GM18873 (cell line): ENCODE data around the gene CHKA.

Source experiments
- ATAC-seq: cut with Tn5 transposase; IDR thresholded peaks from one replicate; pipeline ENCODE4 v1.9.1; 2021; ENCODE audit warnings: mild to moderate bottlenecking, moderate library complexity, moderate number of reproducible peaks; ENCODE audit not compliant: unreplicated experiment, low FRiP score

The CHKA gene

DNA sequence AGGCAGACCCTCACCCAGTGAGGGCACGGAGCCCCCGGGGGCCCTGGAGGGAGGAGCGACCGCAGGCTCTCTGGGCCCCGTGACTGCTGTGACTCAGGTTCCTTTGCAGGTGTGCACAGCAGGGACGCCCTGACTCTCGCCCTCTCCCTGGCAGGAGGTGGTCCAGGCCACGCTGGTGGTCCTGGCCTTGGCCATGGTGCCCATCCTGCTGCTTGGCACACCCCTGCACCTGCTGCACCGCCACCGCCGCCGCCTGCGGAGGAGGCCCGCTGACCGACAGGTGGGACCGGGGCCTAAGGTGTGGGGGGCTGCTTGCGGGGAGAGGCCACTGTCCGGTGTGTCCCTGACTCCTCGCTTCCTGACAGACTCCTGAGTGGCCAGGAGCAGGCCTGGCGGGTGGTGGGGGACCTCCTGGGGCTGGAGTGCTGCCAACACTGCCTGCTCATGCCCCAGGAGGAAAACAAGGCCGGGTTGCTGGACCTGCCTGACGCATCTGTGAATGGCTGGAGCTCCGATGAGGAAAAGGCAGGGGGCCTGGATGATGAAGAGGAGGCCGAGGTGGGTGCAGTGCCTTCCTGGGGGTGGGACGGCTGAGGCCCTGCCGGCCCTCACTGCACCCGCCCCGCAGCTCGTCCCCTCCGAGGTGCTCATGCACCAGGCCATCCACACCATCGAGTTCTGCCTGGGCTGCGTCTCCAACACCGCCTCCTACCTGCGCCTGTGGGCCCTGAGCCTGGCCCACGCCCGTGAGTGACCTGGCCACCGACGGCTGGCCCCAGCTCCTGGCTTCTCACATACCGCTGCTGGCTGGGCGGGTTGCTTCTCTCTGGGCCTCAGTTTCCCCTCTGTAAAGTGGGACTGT is 71.4 kb downstream of the CHKA start:
- no peak for ATAC-seq

DNA sequence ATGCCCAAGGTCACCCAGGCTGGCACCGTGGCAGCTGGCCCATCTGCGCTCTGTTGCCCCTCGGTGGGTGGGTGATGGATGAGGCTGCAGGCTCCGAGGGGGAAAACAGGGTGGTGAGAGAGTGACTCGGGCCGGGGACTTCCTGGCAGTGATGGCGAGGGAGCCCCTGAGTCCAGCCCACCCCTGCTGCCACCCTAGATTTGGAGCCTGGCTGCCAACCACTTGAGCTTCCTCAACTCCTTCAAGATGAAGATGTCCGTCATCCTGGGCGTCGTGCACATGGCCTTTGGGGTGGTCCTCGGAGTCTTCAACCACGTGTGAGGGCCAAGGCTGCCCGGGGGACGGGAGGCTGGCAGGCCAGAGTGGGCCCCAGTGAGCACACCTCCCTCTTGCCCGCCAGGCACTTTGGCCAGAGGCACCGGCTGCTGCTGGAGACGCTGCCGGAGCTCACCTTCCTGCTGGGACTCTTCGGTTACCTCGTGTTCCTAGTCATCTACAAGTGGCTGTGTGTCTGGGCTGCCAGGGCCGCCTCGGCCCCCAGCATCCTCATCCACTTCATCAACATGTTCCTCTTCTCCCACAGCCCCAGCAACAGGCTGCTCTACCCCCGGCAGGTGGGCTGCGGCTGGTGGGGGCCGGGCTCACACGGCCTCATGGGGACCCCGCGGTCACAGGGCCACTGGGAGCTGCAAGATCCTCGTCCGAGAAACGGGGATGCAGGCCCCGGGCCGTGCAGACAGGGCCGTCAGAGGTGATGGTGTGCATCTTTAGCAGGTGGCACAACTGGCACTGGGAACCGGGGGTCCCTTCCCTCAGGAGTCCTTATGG is 72.3 kb downstream of the CHKA start:
- no peak for ATAC-seq

DNA sequence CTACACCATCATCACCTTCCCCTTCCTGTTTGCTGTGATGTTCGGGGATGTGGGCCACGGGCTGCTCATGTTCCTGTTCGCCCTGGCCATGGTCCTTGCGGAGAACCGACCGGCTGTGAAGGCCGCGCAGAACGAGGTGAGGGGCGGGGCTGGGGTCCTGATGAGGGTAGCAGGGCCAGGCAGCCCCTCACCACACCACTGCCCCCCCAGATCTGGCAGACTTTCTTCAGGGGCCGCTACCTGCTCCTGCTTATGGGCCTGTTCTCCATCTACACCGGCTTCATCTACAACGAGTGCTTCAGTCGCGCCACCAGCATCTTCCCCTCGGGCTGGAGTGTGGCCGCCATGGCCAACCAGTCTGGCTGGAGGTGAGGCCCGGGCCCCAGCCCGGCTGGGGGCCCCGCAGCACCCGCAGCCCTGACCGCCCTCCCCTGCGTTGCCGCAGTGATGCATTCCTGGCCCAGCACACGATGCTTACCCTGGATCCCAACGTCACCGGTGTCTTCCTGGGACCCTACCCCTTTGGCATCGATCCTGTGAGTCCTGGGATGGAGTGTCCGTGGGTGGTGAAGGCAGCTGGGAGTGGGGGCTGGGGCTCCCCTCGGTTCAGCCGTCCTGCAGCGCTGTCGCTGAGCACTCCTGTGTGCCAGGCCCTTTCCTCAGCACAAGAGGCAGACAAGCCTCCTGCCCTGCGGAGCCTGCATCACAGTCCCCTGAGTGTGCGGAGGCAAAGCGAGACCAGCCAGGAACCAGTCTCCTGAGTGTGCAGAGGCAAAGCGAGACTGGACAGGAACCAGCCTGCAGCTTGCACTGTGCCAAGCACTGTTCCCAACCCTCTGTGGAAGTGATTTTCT is 73.5 kb downstream of the CHKA start:
- no peak for ATAC-seq

DNA sequence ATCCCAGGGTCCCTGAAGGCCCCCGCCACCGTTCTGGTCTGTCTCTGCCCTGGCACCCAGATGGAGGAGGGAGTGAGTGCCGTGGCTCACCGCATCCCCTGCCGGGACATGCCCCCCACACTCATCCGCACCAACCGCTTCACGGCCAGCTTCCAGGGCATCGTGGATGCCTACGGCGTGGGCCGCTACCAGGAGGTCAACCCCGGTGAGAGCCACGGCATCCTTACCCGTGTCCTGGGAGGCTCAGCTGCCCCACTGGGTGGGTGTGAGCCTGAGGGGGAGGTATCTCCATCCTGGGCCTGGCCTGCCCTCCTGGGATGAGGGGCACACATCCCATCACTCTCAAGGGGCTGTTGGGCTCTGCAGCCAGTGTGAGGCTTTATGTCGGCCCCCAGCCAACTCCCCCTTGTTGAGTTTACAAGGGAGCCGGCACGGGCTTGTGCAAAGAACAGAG is 76.3 kb downstream of the CHKA start:
- no peak for ATAC-seq

DNA sequence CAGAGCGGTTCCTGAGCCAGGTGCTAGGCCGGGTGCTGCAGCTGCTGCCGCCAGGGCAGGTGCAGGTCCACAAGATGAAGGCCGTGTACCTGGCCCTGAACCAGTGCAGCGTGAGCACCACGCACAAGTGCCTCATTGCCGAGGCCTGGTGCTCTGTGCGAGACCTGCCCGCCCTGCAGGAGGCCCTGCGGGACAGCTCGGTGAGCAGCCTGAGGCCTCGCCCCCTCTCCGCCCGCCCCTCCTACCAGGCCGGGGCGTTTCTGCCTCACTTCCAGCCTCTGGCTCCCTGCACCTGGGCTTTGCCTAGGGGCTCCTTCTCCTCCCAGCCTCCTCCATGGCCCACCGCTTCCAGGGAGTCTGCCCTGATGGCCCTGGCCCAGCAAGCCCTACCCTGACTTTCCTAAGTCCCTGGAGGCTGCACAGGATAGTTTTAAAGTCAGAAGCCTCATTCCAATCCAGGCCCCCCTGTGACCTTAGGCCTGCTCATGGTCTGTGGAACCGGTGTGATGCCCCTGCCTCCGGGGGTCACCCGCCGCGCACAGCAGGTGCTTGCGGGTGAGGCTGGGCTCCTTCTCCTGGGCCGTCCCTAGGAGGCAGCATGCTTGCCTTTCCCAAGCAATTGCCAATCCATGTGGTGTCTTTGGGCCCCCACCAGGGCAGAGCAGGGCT is 76.9 kb downstream of the CHKA start:
- no peak for ATAC-seq

DNA sequence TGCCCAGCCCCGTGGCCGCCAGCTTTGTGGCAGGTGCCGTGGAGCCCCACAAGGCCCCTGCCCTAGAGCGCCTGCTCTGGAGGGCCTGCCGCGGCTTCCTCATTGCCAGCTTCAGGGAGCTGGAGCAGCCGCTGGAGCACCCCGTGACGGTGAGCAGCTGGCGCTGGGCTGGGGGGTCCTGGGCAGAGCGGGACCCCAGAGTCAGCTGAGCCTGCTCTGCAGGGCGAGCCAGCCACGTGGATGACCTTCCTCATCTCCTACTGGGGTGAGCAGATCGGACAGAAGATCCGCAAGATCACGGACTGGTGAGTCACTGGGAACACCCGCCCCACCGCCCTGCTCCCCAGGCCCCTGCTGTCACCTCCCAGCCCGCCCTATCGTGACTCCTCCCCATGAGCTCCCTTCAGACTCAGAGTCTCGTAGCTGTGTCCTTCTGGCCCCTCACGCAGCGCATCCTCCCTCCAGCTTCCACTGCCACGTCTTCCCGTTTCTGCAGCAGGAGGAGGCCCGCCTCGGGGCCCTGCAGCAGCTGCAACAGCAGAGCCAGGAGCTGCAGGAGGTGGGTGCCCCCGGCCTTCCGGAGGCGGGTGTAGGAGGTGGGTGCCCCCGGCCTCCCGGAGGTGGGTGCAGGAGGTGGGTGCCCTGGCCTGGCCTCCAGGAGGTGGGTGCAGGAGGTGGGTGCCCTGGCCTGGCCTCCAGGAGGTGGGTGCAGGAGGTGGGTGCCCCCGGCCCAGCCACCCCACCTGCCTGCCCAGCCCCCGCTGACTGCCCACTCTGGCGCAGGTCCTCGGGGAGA is 77.6 kb downstream of the CHKA start:
- no peak for ATAC-seq

DNA sequence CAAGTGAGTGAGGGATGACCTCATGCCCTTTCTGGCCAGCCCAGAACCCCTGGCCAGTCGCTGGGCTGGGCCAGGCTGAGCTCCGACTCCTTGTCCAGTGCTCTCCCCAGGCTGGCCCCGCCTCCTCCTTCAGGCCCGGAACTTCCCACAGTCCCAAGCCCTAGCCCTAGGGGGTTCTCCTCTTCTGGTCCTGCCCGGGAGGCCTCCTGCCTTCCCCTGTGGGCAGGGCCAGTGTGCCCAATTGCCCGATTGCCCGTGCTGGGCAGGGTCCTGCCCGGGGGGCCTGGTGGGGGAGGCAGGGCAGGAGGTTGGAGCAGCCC is 78.2 kb downstream of the CHKA start:
- no peak for ATAC-seq

DNA sequence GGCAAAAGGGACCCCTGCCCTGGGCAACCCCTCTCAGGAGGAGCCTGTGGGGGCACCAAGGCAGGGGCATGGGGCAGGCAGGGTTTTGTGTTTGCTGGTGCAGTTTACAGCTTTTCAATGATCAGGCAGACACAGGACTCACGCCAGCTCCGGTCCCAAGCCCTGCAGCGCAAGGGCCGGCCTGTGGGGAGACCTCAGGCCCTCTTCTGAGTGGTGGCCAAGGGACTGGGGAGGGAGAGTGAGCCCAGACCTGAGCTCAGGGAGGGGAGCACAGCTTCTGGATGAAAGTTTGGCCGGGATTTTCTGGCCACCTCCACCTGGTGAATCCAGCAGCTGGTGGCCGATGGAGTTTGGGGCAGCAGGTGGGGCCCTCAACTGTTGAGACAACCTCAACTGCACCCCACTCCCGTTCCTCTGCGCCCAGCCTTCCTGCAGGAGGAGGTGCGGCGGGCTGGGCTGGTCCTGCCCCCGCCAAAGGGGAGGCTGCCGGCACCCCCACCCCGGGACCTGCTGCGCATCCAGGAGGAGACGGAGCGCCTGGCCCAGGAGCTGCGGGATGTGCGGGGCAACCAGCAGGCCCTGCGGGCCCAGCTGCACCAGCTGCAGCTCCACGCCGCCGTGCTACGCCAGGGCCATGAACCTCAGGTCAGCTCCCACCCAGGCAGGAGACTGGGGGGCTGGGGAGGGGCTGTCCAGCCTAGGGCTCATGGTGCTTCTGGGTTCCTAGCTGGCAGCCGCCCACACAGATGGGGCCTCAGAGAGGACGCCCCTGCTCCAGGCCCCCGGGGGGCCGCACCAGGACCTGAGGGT is 78.8 kb downstream of the CHKA start:
- no peak for ATAC-seq

DNA sequence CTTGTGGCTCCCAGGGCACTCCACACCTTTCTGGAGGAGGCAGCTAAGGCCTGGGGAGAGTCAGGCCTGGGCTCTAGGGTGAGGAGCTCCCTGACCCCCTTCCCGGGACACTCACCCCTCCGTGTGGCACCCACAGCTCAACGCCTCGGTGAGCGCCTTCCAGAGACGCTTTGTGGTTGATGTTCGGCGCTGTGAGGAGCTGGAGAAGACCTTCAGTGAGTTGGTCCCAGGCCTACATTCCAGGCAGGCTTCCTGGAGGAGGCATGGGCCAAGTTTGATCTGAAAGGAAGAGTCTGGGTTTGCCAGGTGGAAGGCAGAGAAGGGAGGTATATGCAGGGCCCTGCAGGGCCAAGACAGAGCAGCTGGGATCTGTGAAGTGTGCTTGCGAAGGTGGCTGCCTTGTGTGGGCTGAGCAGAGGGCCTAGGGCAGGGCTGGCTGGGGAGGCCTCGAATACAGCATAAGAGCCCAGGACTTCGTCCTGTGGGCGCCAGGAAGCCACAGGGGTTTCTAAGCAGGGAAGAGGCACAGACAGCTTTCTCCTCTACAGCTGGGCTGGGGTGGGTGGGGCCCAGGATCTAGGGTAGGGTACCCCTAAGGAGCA is 79.5 kb downstream of the CHKA start:
- ATAC-seq, result no peak

DNA sequence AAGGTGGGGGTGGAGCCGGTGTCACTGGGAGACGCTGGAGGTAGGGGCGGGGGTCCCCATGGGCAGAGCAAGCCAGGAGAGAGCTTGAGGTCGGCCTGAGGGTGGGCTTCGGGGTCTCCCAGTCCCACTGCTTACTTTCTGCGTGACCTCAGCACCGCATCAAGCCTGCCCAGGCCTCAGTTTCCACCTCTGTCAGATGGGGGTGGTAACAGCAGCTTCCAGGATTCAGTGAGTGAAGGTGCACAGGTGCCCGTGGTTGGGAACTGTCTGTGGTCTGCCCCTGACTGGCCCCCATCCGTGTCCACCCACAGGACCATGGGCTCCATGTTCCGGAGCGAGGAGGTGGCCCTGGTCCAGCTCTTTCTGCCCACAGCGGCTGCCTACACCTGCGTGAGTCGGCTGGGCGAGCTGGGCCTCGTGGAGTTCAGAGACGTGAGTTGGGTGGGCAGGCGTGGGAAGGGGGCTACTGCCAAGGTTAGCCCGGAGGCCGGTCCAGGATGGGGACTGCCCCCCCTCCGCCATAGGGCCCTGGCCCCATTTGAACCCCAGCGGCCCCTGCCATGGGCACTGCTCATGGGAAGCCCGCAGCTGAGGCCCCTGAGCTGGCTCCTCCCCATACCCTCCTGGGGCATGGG is 80.1 kb downstream of the CHKA start:
- ATAC-seq, result no peak

DNA sequence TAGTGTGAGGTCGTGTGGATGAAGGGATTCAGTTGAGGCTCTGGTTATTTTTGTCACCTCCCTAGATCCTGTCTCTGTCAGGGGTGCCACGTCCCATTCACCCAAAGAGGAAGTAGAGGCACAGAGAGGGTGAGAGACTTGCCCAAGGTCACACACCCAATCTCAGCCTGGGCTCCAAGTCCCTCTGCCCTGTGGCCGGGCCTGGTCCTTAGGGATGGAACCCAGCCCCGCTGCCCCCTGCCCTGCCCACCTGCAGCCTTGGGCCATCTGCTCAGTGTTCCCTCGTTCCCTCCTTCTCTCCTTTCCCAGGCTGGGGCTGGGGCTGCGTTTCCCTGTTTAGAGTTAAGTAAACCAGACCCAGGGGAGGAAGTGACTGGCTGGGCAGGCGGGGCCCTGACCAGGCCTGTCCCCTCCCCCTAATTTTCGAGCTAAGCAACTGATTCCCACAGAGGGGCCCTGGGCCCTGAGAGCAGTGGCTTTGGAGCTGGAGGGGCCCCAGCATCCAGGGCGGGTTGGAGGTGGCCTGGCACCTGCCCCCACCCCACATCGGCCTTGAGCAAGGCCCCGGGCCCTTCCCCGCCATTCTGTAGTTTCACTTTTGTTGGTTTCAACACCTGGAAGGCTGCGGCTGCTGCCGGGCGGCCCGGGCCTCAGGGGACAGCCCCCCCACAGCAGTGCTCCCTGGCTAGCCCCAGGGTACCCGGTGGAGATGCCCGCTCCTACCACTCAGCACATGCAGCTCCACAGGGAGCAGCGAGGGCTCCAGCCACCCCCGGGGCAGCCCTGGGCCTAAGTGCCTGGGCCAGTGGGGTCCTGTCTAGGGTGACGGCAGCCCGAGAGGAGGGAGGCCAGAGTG is 80.9 kb downstream of the CHKA start:
- ATAC-seq, result no peak

DNA sequence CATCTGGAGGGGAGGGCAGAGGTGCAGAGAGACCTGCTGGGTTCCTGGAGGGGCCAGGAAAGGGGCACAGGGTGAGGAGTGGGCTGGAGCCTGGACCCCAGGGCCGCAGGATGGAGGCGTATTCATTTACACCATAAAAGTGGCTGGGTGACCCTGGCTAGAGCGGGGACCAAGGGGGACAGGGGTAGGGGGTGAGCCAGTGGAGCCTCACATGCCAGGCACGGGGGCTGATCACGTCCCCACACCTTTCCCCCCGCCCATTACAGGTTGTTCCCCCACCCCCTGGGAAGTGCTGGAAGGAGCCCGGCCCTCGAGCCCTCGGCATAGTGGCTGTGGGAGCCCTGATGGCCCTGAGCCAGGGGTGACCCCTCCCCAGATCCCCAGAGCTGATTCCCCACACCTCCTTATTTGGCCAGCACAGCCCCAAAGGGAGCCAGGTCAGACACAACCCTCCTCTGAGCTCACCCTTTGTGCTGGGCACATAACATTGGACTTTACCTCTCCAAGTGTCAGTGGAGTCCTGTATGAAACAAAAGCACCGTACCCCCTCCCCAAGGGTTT is 81.6 kb downstream of the CHKA start:
- no peak for ATAC-seq

DNA sequence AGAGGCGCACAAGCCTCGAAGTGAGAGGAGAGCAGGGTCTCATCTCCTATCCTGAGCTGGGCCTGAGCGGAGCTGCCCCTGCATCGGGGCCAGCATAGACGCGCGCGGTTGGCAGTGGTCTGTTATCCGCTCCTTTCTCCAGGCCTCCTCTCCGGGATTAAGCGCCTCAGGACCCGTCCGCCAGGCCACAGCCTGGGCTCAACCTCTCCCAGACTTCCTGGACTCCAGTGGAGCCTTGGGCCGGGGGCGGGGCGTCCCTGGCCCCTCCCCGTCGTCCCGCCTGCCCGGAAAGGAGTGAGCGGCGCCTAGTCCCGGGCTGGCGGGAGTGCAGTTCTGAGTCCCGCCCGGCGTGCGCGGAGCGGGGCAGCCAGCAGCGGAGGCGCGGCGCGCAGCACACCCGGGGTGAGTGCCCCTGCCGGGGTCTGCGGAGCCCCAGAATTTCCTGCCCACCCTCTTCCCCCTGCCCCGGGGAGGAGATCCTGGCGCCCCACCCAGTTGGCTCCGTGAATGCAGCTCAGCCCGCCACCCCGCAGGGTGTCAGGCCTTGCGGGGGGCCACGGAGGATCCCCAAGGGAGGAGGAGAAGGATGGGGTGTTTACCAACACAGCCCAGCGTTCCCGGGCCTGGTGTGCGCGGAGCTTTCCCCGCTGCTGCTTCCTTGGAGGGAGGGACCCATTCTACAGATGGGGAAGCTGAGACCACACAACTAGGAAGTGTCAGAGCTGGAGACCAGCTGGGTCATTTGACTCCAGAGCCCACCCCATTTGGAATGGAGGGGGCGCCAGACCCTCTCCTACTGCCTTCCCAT is 82.3 kb downstream of the CHKA start, which contains the start of gene TCIRG1:
TSS of gene TCIRG1 (plus strand) at position 308 of the 808 bp plus-strand sequence. CDS start 2,247 bp downstream, outside the sequence.
- no peak for ATAC-seq

DNA sequence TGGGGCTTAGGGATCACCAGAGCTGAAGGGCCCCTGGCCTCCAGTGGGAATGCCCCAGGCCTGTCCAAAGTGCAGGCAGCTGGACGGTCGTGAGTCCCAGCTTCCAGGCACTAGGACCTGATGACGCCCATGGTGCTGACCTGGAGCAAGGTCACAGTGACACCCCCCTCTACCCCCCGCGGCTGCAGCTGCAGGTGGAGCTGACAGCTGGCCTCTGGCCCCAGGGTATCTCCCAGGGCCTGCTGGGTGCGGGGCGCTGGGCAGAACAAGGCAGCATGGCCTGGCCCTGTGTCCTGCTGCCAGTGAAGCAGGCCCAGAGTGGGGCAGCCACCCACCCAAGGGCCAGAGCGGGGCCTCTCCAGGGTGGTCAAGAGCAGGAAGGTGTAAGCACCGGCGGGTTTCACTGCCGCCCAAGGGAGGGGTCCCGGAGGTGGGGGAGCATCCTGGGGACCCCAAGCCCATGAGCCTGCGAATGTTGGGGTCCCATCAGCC is 82.9 kb downstream of the CHKA start:
- no peak for ATAC-seq

DNA sequence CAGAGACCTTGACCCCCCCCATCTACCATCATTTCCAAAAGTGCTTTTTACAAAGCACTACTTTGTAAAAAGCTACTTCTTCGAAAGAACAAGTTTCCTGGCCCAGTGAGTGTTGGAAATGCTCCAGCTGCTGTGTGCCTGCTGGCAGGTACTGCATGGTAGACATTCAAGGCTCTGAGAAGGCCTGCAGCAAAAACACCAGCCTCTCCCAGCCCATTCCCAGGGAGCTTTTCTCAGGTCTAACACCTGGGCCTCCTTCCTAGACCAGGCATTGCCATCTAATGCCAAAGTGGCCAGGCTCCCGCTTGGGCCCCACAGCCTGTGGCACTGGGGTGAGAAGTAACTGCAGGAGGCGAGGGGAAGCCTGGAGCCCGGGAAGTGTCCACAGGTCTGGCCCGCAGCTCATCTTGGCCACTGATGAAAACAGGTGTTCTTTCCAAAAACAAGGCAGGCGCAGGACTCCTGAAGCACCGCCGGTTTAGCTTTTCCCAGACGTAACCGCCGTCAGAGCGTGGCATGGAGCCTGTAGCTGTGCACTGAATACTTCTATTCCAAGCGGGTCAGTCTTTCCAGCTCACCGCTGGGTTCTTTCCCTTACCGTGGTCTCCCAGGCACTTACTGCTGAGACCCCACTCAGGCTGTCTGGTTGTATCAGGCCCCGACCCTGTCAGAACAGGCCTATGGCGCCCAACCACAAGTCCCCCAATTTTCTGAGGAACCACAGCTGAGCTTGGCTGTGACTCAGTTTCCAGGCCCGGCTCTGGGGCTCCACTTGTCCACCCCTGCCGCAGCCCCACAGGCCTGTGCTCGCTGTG is 83.6 kb downstream of the CHKA start:
- no peak for ATAC-seq
